GM12878 (cell line): Measurements from ENCODE around the gene ATP2C2. TPM values are rescaled to one million over a fixed set of nuclear protein-coding genes. Genes with fewer than 3 reads are reported as not detected.

Source experiments
- ATAC-seq: fragments of 200-7000 bp; cut with Tn5 transposase; 3 replicates; pipeline ENCODE4 v1.9.1; 2020; ENCODE audit warnings: mild to moderate bottlenecking, moderate library complexity
- BruUV-seq: library from RNA; stranded (reverse); fragments of 400-500 nt; replicated peaks from 2 replicates; lab custom pipeline; 2021; lab: Mats Ljungman, UMichigan
- CTCF ChIA-PET: fragments of 300-600 bp; sonication (Branson Sonifier 250); formaldehyde crosslinking; extraction: SDS; loops from one replicate; lab custom pipeline; 2021; ENCODE audit warnings: inconsistent platforms; lab: Yijun Ruan, JAX
- POLR2A ChIA-PET: fragments of 350-600 bp; formaldehyde crosslinking; extraction: SDS; loops from one replicate; lab custom pipeline; 2021; ENCODE audit warnings: inconsistent platforms; lab: Charles Lee
- RAD21 ChIA-PET: fragments of 300-600 bp; sonication (Branson Sonifier 250); formaldehyde crosslinking; loops from one replicate; lab custom pipeline; 2023; ENCODE audit warnings: antibody characterized with exemption; ENCODE audit not compliant: unreplicated experiment; lab: Charles Lee
- SMC1A ChIA-PET: fragments of 300-600 bp; sonication (Branson Sonifier 250); formaldehyde crosslinking; loops from one replicate; lab custom pipeline; 2023; ENCODE audit not compliant: unreplicated experiment, uncharacterized antibody; lab: Charles Lee
- DNase-seq: peaks from one replicate; pipeline ENCODE4 v3.0.0-alpha.2; 2011; ENCODE audit warnings: low read depth, low spot score
- FAIRE-seq: peaks from 3 replicates; lab custom pipeline; 2011; peaks lifted over from hg19 to GRCh38; lab: Jason Lieb, UNC
- H2AFZ ChIP-seq: 2 replicates; pipeline ENCODE4 v1.6.0; 2011; ENCODE audit warnings: low read depth, low read length, control low read depth; ENCODE audit not compliant: control insufficient read depth
- H3K27ac ChIP-seq: 2 replicates; pipeline ENCODE4 v1.5.1; 2011; ENCODE audit warnings: control low read depth; ENCODE audit not compliant: control insufficient read depth, insufficient read depth
- H3K27me3 ChIP-seq, 2 experiments: replicated peaks in 1 of 2; 2 replicates each; pipeline versions ENCODE4 v1.6.0 to v1.6.1; 2011; ENCODE audit warnings: low read length in 1 of 2; ENCODE audit not compliant: control insufficient read depth in 2 of 2, insufficient read depth in 2 of 2
- H3K36me3 ChIP-seq, 2 experiments: 2 replicates each; pipeline ENCODE4 v1.5.1; 2011; ENCODE audit warnings: low read length in 1 of 2; ENCODE audit not compliant: control insufficient read depth in 2 of 2, insufficient read depth in 2 of 2
- H3K4me1 ChIP-seq: 2 replicates; pipeline ENCODE4 v1.6.1; 2011; ENCODE audit warnings: mild to moderate bottlenecking, low read length, moderate library complexity, mixed read lengths; ENCODE audit not compliant: control insufficient read depth, insufficient read depth
- H3K4me2 ChIP-seq: 2 replicates; pipeline ENCODE4 v1.6.0; 2011; ENCODE audit warnings: control low read depth; ENCODE audit not compliant: control insufficient read depth, insufficient read depth
- H3K4me3 ChIP-seq: fragments of 200-600 bp; sonication (generic); 2 replicates; pipeline ENCODE4 v1.5.1; 2016
- H3K79me2 ChIP-seq: 2 replicates; pipeline ENCODE4 v1.6.0; 2011; ENCODE audit warnings: low read length; ENCODE audit not compliant: control insufficient read depth, insufficient read depth
- H3K9ac ChIP-seq: 2 replicates; pipeline ENCODE4 v1.8.0; 2011; ENCODE audit warnings: low read length, control low read depth, mixed read lengths; ENCODE audit not compliant: control insufficient read depth, insufficient read depth
- H3K9me3 ChIP-seq: replicated peaks from 3 replicates; pipeline ENCODE4 v1.5.1; 2011; ENCODE audit warnings: mild to moderate bottlenecking, low read length; ENCODE audit not compliant: control insufficient read depth, insufficient read depth
- H4K20me1 ChIP-seq: 2 replicates; pipeline ENCODE4 v1.6.0; 2011; ENCODE audit not compliant: control insufficient read depth, insufficient read depth
- ATF3 ChIP-seq: IDR thresholded peaks from 2 replicates; pipeline ENCODE4 v1.6.1; 2011; ENCODE audit warnings: low read depth, mild to moderate bottlenecking, low read length, moderate library complexity, borderline replicate concordance; ENCODE audit errors: extremely low read depth
- CEBPB ChIP-seq, 2 experiments: fragments of 150-350 bp in 1 of 2; IDR thresholded peaks; 2 replicates each; pipeline ENCODE4 v1.6.1; 2012 to 2014; ENCODE audit warnings: low read depth in 2 of 2, low read length in 2 of 2, borderline replicate concordance in 1 of 2, inconsistent platforms in 1 of 2
- FOS ChIP-seq: IDR thresholded peaks from 3 replicates; pipeline ENCODE4 v1.6.1; 2011; ENCODE audit warnings: borderline replicate concordance; ENCODE audit not compliant: insufficient read length; ENCODE audit errors: extremely low read depth
- MTA2 ChIP-seq: fragments of 450-650 bp; IDR thresholded peaks from 2 replicates; pipeline ENCODE4 v1.6.1; 2016; ENCODE audit warnings: low read depth, mild to moderate bottlenecking, moderate library complexity
- NR2F1 ChIP-seq: fragments of 450-650 bp; conservative IDR thresholded peaks from 2 replicates; pipeline ENCODE4 v1.6.1; 2017; ENCODE audit warnings: mild to moderate bottlenecking
- SMAD5 ChIP-seq: IDR thresholded peaks from 2 replicates; pipeline ENCODE4 v1.6.1; 2016; ENCODE audit warnings: antibody characterized with exemption, low read depth
- SUPT20H ChIP-seq: IDR thresholded peaks from 2 replicates; pipeline ENCODE4 v1.6.1; 2011; ENCODE audit warnings: low read depth, mild to moderate bottlenecking, low read length, moderate library complexity, borderline replicate concordance; ENCODE audit not compliant: control insufficient read depth
- WRNIP1 ChIP-seq: IDR thresholded peaks from 2 replicates; pipeline ENCODE4 v1.6.1; 2011; ENCODE audit warnings: low read depth, low read length, improper control_type of control experiment, borderline replicate concordance
- WGBS: methylation state at CpG from one replicate; pipeline ENCODE4 v1.1.6; 2016; ENCODE audit warnings: low lambda C conversion rate; ENCODE audit not compliant: insufficient replicate concordance, insufficient coverage; ENCODE audit errors: missing lambda C conversion rate; 5-methylcytosine and 5-hydroxymethylcytosine counted together
- in situ Hi-C: fragments of 300-500 bp; cut with MboI; formaldehyde crosslinking; loops from 9 replicates; pipeline ENCODE4 v1.14.3; 2018; ENCODE audit warnings: mixed read lengths
- intact Hi-C: fragments of 100-400 bp; cut with micrococcal nuclease; formaldehyde crosslinking; loops from one replicate; pipeline ENCODE4 v1.14.2; 2022; ENCODE audit not compliant: unreplicated experiment
- polyA plus RNA-seq, 11 experiments: library from polyadenylated mRNA; depleted of rRNA in 4 of 11; unstranded in 6 of 11; stranded (reverse) in 5 of 11; fragments of >200 nt; fragmentation: Nextera tagmentation in 4 of 11; fragmentation: Illumina TruSeq in 1 of 11; extraction: Ambion mirVana in 4 of 11; extraction: Trizol in 1 of 11; gene quantifications; 1 replicate in 1 of 11; 2 replicates in 10 of 11; pipeline versions ENCODE4 v1.2.1 to v1.2.3, GENCODE V29; 2011 to 2016; ENCODE audit warnings: inconsistent platforms in 2 of 11, missing spikeins in 2 of 11, low read depth in 1 of 11
- total RNA-seq, 4 experiments: library from RNA; depleted of rRNA in 3 of 4; stranded (reverse); fragments of >200 nt in 3 of 4; fragmentation: Illumina TruSeq in 1 of 4; extraction: Trizol in 1 of 4; gene quantifications; 2 replicates each; pipeline versions ENCODE4 v1.2.1 to v1.2.3, GENCODE V29; 2013 to 2021

ATP2C2 gene
- total and polyA plus RNA-seq, 10 of the 15 experiments (the other 5 are each of a cell fraction or from before 2014, with no cell fraction given), result 0.05 to 0.19 TPM; not detected in 8

DNA sequence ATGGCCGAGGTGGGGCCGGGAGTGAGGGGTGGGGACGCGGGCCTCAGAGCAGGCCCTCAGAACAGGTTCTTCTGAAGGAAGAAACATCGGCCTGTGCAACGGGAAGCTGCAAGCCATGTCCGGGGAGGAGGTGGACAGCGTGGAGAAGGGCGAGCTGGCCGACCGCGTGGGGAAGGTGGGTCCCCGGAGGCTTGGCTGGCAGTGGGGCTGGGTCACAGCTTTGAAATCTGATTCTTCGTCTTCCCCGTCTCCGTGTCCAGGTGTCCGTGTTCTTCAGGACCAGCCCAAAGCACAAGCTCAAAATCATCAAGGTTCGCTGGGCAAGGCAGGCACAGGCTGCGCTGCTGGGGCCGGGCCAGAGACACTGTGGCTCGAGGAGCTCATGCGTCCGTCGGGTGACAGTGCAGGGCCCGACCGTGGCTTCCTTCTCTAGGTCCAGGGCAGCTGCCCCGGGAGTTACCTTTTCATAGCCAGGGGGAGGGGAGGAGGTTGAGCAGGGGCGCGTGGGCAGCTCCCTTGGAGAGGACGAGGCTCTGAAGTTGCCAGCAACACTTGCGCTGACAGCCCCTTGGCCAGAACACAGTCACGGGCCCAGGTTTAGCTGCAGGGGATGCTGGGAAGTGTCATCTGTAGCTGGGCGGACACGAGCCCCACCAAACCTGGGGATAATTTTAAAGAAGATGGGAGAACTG lies 84.9 kb downstream of the ATP2C2 start:
- no peaks in the 10 kb centered on the region for H4K20me1 ChIP-seq
- no peak for ATAC-seq
- H3K9ac ChIP-seq, result no peak overlapping the region
- no peak for DNase-seq
- H3K36me3 ChIP-seq, result no peaks in the 10 kb centered on the region
- in situ Hi-C loops, result no loop called here
- no TSS peak for BruUV-seq
- SMC1A ChIA-PET, result interaction anchor here (1.1 kb wide), 1 partner anchor 11 kb away, joined by 3 read pairs; no protein-coding TSS in a partner anchor
- H3K4me2 ChIP-seq, result no peak overlapping the region
- H3K79me2 ChIP-seq, result no peaks in the 10 kb centered on the region
- H3K9me3 ChIP-seq, result no peaks in the 10 kb centered on the region; the same call in 2 of the 3 replicates
- no peak for FAIRE-seq
- no peaks in the 10 kb centered on the region for H3K27me3 ChIP-seq
- H3K4me1 ChIP-seq, result no peaks in the 10 kb centered on the region
- TF ChIP-seq NR2F1, result no peak
- no peak for TF ChIP-seq ATF3
- TF ChIP-seq MTA2, result no peak
- TF ChIP-seq CEBPB (IDR thresholded peaks at IDR 0.05; ENCODE audit: borderline replicate concordance in 1 of 2, low read depth in 2 of 2, low read length in 2 of 2), result no peak
- no peak for TF ChIP-seq SUPT20H
- POLR2A ChIA-PET, result no interaction called here
- intact Hi-C loops, result no loop called here
- 71% methylated on average over 33 of the region's 34 CpGs for WGBS
- no peak overlapping the region for H2AFZ ChIP-seq
- RAD21 ChIA-PET, result no interaction called here
- no peak overlapping the region for H3K4me3 ChIP-seq
- no peak overlapping the region for H3K27ac ChIP-seq
- CTCF ChIA-PET, result interaction anchor here (1.4 kb wide), 1 partner anchor 145 kb away, joined by 3 read pairs; no protein-coding TSS in a partner anchor

- Histone ChIP-seq H3K4me1 (no peaks in the 10 kb centered on the region), H3K36me3 (no peaks in the 10 kb centered on the region), H2AFZ (no peak overlapping the region), H3K9ac (no peak overlapping the region), H3K27ac (no peak overlapping the region), H3K9me3 (no peaks in the 10 kb centered on the region; the same call in 2 of the 3 replicates), H4K20me1 (no peaks in the 10 kb centered on the region), H3K79me2 (no peaks in the 10 kb centered on the region), H3K4me3 (no peak overlapping the region), H3K4me2 (no peak overlapping the region), H3K27me3 (no peaks in the 10 kb centered on the region)
- ChIA-PET SMC1A (interaction anchor here (1.1 kb wide), 1 partner anchor 12 kb away, joined by 3 read pairs; no protein-coding TSS in a partner anchor), POLR2A (no interaction called here), RAD21 (no interaction called here), CTCF (no interaction called here)
- no peak for DNase-seq
- intact Hi-C loops, result no loop called here
- no TSS peak for BruUV-seq
- in situ Hi-C loops, result no loop called here
- TF ChIP-seq WRNIP1, result no peak
- TF ChIP-seq SMAD5, result no peak
- TF ChIP-seq FOS, result no peak
- no peak for ATAC-seq
- WGBS, result 44% methylated on average over 13 of the region's 13 CpGs
- no peak for FAIRE-seq
Measured at GRCh38 chr16:84454611-84455010, 86.3 kb downstream of the ATP2C2 start.
